NK-92 treated with Interleukin-12 subunit alpha and Interleukin-12 subunit beta, amount 100 ng/mL, for 24 hours (cell line): Measurements from ENCODE around the gene FLT3LG.
"Not testable (repeated sequence)": the region's sequence is repeated elsewhere in the genome, so short reads cannot be mapped to it uniquely, and the experiment has no call there.

Experiments
- DNase-seq: peaks from one replicate; lab custom pipeline; 2025; lab: John Stamatoyannopoulos, UW

The FLT3LG gene

GRCh38 chr19:49461656-49462055 lies 12.4 kb upstream of the FLT3LG start:
- DNase-seq: no peak

GRCh38 chr19:49462492-49462891 lies 11.5 kb upstream of the FLT3LG start:
- no peak for DNase-seq

GRCh38 chr19:49463960-49464740 lies 9.9 kb upstream of the FLT3LG start:
- no peak for DNase-seq

- no peak for DNase-seq
Observed at GRCh38 chr19:49465371-49465770, 8.6 kb upstream of the FLT3LG start.

GRCh38 chr19:49468199-49468598 lies 5.8 kb upstream of the FLT3LG start:
- no peak for DNase-seq

GRCh38 chr19:49468746-49469447 lies 5.1 kb upstream of the FLT3LG start:
- DNase-seq: peak; percentile 95

GRCh38 chr19:49469828-49470614 lies 4.0 kb upstream of the FLT3LG start:
- peak; percentile 97 for DNase-seq

GRCh38 chr19:49470615-49470978 lies 3.4 kb upstream of the FLT3LG start:
- no peak for DNase-seq

- no peak for DNase-seq
Observed at GRCh38 chr19:49472936-49473335, 1.1 kb upstream of the FLT3LG start.

- not testable (repeated sequence) for DNase-seq
Observed at GRCh38 chr19:49473501-49473867, 531 bp upstream of the FLT3LG start.

GRCh38 chr19:49474542-49474924 lies 518 bp downstream of the FLT3LG start:
- DNase-seq: no peak

GRCh38 chr19:49475191-49475917 lies 1.3 kb downstream of the FLT3LG start:
- DNase-seq: no peak

- peak; percentile 35 for DNase-seq
Observed at GRCh38 chr19:49475995-49476880, 2.2 kb downstream of the FLT3LG start.

GRCh38 chr19:49479975-49480628 lies 6.1 kb downstream of the FLT3LG start:
- no peak for DNase-seq

GRCh38 chr19:49481020-49481683 lies 7.1 kb downstream of the FLT3LG start:
- DNase-seq: no peak

- no peak for DNase-seq
Observed at GRCh38 chr19:49486232-49486631, 12.2 kb downstream of the FLT3LG start.

GRCh38 chr19:49486710-49487276 lies 12.8 kb downstream of the FLT3LG start:
- DNase-seq: no peak

- peak; percentile 99 for DNase-seq
Observed at GRCh38 chr19:49487277-49488045, 13.4 kb downstream of the FLT3LG start, which contains the start of gene RPL13A. Gene RPL13A, plus strand, starts transcription at chr19:49487608. Its CDS starts 22 bp downstream, at chr19:49487630.
